K562 (cell line): ENCODE data around the gene NRG2. TPM values are rescaled to one million over a fixed set of nuclear protein-coding genes. Genes with fewer than 3 reads are reported as not detected.

Source experiments
- BRCA1 ChIP-seq, 2 experiments: fragments of 450-650 bp in 1 of 2; sonication (generic) in 1 of 2; formaldehyde crosslinking in 1 of 2; IDR thresholded peaks; 2 replicates each; pipeline versions ENCODE4 v1.5.0 to v1.6.1; 2017 to 2020; ENCODE audit warnings: mild to moderate bottlenecking in 1 of 2, missing genetic modification reagents in 1 of 2
- DMBX1 ChIP-seq: fragments of 250-450 bp; sonication (Bioruptor Pico); IDR thresholded peaks from 2 replicates; pipeline ENCODE4 v1.8.0; 2022; ENCODE audit warnings: inconsistent platforms, mild to moderate bottlenecking, moderate library complexity, borderline replicate concordance
- EHMT2 ChIP-seq: fragments of 450-650 bp; IDR thresholded peaks from 2 replicates; pipeline ENCODE4 v1.6.1; 2018; ENCODE audit warnings: antibody characterized with exemption
- KLF16 ChIP-seq: IDR thresholded peaks from 2 replicates; pipeline ENCODE4 v1.6.1; 2016; ENCODE audit warnings: antibody characterized with exemption
- PHB ChIP-seq: fragments of 250-450 bp; sonication (Bioruptor Pico); IDR thresholded peaks from 2 replicates; pipeline ENCODE4 v1.5.0; 2021
- PHB2 ChIP-seq: fragments of 450-650 bp; IDR thresholded peaks from 2 replicates; pipeline ENCODE4 v1.6.1; 2017; ENCODE audit warnings: low read depth
- PURB ChIP-seq: sonication (generic); formaldehyde crosslinking; IDR thresholded peaks from 2 replicates; pipeline ENCODE4 v1.9.0; 2021; ENCODE audit warnings: low read depth, mild to moderate bottlenecking, missing genetic modification reagents
- RBM14 ChIP-seq: fragments of 200-400 bp; formaldehyde crosslinking; IDR thresholded peaks from 2 replicates; pipeline ENCODE4 v1.6.1; 2018; ENCODE audit warnings: low read depth, mild to moderate bottlenecking, low read length, moderate library complexity, borderline replicate concordance; ENCODE audit not compliant: insufficient read depth
- ZC3H8 ChIP-seq: fragments of 450-650 bp; IDR thresholded peaks from 2 replicates; pipeline ENCODE4 v1.6.1; 2017
- ZNF175 ChIP-seq: fragments of 200-800 bp; sonication (Bioruptor generic); IDR thresholded peaks from 2 replicates; pipeline ENCODE4 v1.6.1; 2016; ENCODE audit warnings: low read depth, mild to moderate bottlenecking, missing genetic modification characterization, missing compliant biosample characterization
- ZNF311 ChIP-seq: fragments of 250-450 bp; sonication (Bioruptor Pico); IDR thresholded peaks from 2 replicates; pipeline ENCODE4 v1.4.0; 2020; ENCODE audit warnings: mild to moderate bottlenecking, moderate library complexity
- polyA plus RNA-seq, 8 experiments: library from polyadenylated mRNA; depleted of rRNA in 4 of 8; stranded (reverse) in 5 of 8; unstranded in 3 of 8; fragments of >200 nt; fragmentation: Nextera tagmentation in 2 of 8; fragmentation: Illumina TruSeq in 1 of 8; extraction: Ambion mirVana in 2 of 8; extraction: Trizol in 1 of 8; gene quantifications; 2 replicates each; pipeline versions ENCODE4 v1.2.1 to v1.2.3, GENCODE V29; 2011 to 2014; ENCODE audit warnings: inconsistent platforms in 1 of 8, missing spikeins in 1 of 8
- total RNA-seq, 7 experiments: library from RNA; depleted of rRNA in 6 of 7; stranded (reverse); fragments of >200 nt in 6 of 7; fragmentation: Illumina TruSeq in 2 of 7; extraction: Trizol in 2 of 7; gene quantifications; 2 replicates each; pipeline versions ENCODE4 v1.2.1 to v1.2.3, GENCODE V29; 2011 to 2021; ENCODE audit warnings: low replicate concordance in 1 of 7
- TF ChIP-seq, protein P1 (sequence below): fragments of 200-600 bp; sonication (generic); IDR thresholded peaks from one replicate; pipeline ENCODE4 v1.6.1; 2012; ENCODE audit warnings: mild to moderate bottlenecking, low read depth, low read length, inconsistent platforms
- TF ChIP-seq, protein P2 (sequence below), 2 experiments: fragments of 450-650 bp; IDR thresholded peaks; 2 replicates each; pipeline ENCODE4 v1.6.1; 2016
- TF ChIP-seq, protein P3 (sequence below): fragments of 250-450 bp; sonication (Bioruptor Pico); IDR thresholded peaks from 2 replicates; pipeline ENCODE4 v1.5.0; 2021
- TF ChIP-seq, protein P4 (sequence below): fragments of 200-800 bp; sonication (Bioruptor generic); IDR thresholded peaks from 2 replicates; pipeline ENCODE4 v1.6.1; 2017; ENCODE audit warnings: missing genetic modification characterization, missing compliant biosample characterization

Gene NRG2
- total and polyA plus RNA-seq, 9 of the 15 experiments (the other 6 are each of a cell fraction or from before 2014, with no cell fraction given): not detected

DNA sequence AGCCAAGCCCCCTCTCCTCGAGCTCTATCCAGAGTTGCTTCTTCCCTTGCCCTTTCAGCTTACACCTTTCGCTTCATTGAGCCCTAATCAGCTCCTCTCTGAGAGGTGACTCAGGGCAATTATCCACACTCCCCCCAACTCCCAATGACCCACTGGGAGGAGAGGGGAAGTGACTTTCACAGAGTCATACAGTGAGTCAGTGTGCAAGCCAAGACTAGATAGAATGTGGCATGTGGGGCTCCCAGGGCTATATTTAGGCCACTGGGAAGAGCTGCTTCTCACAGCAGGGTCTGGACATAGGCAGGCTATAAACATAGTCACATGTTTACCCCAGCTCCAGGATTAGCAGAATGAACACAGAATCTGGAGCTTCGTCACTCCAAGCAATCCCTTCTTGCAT is 57.4 kb downstream of the NRG2 start (continued):
- TF ChIP-seq, protein P1, sequence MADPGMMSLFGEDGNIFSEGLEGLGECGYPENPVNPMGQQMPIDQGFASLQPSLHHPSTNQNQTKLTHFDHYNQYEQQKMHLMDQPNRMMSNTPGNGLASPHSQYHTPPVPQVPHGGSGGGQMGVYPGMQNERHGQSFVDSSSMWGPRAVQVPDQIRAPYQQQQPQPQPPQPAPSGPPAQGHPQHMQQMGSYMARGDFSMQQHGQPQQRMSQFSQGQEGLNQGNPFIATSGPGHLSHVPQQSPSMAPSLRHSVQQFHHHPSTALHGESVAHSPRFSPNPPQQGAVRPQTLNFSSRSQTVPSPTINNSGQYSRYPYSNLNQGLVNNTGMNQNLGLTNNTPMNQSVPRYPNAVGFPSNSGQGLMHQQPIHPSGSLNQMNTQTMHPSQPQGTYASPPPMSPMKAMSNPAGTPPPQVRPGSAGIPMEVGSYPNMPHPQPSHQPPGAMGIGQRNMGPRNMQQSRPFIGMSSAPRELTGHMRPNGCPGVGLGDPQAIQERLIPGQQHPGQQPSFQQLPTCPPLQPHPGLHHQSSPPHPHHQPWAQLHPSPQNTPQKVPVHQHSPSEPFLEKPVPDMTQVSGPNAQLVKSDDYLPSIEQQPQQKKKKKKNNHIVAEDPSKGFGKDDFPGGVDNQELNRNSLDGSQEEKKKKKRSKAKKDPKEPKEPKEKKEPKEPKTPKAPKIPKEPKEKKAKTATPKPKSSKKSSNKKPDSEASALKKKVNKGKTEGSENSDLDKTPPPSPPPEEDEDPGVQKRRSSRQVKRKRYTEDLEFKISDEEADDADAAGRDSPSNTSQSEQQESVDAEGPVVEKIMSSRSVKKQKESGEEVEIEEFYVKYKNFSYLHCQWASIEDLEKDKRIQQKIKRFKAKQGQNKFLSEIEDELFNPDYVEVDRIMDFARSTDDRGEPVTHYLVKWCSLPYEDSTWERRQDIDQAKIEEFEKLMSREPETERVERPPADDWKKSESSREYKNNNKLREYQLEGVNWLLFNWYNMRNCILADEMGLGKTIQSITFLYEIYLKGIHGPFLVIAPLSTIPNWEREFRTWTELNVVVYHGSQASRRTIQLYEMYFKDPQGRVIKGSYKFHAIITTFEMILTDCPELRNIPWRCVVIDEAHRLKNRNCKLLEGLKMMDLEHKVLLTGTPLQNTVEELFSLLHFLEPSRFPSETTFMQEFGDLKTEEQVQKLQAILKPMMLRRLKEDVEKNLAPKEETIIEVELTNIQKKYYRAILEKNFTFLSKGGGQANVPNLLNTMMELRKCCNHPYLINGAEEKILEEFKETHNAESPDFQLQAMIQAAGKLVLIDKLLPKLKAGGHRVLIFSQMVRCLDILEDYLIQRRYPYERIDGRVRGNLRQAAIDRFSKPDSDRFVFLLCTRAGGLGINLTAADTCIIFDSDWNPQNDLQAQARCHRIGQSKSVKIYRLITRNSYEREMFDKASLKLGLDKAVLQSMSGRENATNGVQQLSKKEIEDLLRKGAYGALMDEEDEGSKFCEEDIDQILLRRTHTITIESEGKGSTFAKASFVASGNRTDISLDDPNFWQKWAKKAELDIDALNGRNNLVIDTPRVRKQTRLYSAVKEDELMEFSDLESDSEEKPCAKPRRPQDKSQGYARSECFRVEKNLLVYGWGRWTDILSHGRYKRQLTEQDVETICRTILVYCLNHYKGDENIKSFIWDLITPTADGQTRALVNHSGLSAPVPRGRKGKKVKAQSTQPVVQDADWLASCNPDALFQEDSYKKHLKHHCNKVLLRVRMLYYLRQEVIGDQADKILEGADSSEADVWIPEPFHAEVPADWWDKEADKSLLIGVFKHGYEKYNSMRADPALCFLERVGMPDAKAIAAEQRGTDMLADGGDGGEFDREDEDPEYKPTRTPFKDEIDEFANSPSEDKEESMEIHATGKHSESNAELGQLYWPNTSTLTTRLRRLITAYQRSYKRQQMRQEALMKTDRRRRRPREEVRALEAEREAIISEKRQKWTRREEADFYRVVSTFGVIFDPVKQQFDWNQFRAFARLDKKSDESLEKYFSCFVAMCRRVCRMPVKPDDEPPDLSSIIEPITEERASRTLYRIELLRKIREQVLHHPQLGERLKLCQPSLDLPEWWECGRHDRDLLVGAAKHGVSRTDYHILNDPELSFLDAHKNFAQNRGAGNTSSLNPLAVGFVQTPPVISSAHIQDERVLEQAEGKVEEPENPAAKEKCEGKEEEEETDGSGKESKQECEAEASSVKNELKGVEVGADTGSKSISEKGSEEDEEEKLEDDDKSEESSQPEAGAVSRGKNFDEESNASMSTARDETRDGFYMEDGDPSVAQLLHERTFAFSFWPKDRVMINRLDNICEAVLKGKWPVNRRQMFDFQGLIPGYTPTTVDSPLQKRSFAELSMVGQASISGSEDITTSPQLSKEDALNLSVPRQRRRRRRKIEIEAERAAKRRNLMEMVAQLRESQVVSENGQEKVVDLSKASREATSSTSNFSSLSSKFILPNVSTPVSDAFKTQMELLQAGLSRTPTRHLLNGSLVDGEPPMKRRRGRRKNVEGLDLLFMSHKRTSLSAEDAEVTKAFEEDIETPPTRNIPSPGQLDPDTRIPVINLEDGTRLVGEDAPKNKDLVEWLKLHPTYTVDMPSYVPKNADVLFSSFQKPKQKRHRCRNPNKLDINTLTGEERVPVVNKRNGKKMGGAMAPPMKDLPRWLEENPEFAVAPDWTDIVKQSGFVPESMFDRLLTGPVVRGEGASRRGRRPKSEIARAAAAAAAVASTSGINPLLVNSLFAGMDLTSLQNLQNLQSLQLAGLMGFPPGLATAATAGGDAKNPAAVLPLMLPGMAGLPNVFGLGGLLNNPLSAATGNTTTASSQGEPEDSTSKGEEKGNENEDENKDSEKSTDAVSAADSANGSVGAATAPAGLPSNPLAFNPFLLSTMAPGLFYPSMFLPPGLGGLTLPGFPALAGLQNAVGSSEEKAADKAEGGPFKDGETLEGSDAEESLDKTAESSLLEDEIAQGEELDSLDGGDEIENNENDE: no peak
- TF ChIP-seq PURB (CRISPR knock-in tag): no peak
- TF ChIP-seq ZNF311 (CRISPR knock-in tag): no peak
- TF ChIP-seq, protein P2, sequence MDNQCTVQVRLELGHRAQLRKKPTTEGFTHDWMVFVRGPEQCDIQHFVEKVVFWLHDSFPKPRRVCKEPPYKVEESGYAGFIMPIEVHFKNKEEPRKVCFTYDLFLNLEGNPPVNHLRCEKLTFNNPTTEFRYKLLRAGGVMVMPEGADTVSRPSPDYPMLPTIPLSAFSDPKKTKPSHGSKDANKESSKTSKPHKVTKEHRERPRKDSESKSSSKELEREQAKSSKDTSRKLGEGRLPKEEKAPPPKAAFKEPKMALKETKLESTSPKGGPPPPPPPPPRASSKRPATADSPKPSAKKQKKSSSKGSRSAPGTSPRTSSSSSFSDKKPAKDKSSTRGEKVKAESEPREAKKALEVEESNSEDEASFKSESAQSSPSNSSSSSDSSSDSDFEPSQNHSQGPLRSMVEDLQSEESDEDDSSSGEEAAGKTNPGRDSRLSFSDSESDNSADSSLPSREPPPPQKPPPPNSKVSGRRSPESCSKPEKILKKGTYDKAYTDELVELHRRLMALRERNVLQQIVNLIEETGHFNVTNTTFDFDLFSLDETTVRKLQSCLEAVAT (IDR thresholded peaks at IDR 0.05): no peak
- TF ChIP-seq ZC3H8: no peak
- TF ChIP-seq ZNF175 (CRISPR knock-in tag): no peak
- no peak for TF ChIP-seq DMBX1 (CRISPR knock-in tag)
- TF ChIP-seq KLF16: no peak
- no peak for TF ChIP-seq BRCA1 (IDR thresholded peaks at IDR 0.05)
- TF ChIP-seq BRCA1 (CRISPR knock-in tag; IDR thresholded peaks at IDR 0.05): no peak
- TF ChIP-seq RBM14: no peak
- TF ChIP-seq, protein P3, sequence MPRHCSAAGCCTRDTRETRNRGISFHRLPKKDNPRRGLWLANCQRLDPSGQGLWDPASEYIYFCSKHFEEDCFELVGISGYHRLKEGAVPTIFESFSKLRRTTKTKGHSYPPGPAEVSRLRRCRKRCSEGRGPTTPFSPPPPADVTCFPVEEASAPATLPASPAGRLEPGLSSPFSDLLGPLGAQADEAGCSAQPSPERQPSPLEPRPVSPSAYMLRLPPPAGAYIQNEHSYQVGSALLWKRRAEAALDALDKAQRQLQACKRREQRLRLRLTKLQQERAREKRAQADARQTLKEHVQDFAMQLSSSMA: no peak
- TF ChIP-seq PHB: no peak
- TF ChIP-seq EHMT2: no peak; the same call in 1 of the 2 replicates
- TF ChIP-seq PHB2: no peak
- TF ChIP-seq, protein P4, sequence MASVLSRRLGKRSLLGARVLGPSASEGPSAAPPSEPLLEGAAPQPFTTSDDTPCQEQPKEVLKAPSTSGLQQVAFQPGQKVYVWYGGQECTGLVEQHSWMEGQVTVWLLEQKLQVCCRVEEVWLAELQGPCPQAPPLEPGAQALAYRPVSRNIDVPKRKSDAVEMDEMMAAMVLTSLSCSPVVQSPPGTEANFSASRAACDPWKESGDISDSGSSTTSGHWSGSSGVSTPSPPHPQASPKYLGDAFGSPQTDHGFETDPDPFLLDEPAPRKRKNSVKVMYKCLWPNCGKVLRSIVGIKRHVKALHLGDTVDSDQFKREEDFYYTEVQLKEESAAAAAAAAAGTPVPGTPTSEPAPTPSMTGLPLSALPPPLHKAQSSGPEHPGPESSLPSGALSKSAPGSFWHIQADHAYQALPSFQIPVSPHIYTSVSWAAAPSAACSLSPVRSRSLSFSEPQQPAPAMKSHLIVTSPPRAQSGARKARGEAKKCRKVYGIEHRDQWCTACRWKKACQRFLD (CRISPR knock-in tag): no peak
